ENCODE data around the gene CALB2.
"Not testable (repeated sequence)": the region's sequence is repeated elsewhere in the genome, so short reads cannot be mapped to it uniquely, and the experiment has no call there.

Gene CALB2, protein sequence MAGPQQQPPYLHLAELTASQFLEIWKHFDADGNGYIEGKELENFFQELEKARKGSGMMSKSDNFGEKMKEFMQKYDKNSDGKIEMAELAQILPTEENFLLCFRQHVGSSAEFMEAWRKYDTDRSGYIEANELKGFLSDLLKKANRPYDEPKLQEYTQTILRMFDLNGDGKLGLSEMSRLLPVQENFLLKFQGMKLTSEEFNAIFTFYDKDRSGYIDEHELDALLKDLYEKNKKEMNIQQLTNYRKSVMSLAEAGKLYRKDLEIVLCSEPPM

DNA sequence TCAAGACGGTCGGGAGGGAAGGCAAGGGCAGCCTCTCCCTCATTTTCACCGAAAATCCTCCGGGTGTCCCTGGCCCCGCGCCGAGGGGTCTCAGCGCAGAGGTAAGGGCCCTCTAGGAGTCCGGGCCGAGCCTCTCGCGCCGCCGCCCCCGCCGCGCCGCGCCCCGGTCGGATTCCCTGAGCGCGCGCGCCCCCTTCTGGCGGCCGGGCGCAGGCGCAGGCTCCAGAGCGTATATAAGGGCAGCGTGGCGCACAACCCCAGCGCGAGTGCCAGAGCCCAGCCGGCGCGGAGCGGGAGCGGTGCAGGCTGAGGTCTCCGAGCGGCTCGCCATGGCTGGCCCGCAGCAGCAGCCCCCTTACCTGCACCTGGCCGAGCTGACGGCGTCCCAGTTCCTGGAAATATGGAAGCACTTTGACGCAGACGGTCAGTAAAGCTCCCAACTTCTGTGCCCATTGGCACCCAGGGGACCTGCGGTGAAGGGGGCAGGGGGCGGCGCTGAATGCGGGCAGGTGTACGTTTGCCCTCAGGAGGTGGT lies at the start of gene CALB2:
Gene CALB2, plus strand, starts transcription at position 260 of the 535 bp plus-strand sequence. Its CDS starts 70 bp downstream, at position 330.
- peak; percentile 34 for DNase-seq (ENCODE audit: low read depth)

DNA sequence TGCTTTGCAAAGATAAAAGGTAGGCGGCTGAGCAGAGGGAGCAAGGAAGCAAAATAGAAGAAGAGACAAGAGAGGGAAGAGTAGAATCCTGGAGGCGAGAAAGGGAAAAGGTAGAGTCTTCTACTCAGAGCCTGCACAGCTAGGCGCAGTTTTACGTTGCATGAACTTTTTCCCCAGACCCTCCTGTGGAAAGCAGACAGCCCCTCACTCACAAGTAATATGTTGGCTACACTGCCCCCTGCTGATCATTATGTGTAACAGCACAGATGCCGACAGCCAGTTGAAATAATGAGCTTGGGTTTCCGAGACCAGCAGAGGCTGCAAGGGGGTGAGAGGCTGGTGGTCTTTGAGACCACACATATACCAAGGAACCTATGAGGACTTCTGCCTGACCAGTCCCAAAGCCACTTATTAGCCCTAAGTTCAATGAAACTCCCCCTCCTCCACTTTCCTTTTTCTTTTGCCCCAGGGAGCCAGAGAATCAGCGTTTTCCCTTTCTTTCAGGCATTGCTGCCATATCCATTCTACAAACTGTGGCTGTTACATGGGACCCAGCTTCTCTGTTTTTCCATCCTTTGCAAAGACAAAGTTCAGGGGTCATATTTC lies 46.9 kb upstream of the CALB2 start:
- no peak for DNase-seq (ENCODE audit: low read depth)

DNA sequence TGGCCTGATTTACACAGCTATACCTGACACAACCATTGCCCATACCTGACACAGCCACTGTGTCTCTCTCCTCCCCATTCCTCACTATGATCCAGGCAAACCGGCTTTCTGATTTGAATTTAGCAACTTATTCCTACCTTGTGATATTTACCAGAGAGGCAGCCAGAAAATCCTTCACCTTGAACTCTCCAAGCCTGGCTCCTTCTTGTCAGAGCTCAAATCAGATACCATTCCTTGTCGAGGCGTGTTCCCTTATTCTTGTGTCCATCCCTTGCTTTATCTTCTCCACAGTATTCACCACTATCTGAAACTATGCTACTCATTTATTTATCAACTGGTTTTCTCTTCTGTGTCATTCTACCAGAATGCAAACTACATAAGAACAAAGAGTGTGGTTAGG lies 44.9 kb upstream of the CALB2 start:
- not testable (repeated sequence) for DNase-seq (ENCODE audit: low read depth)

DNA sequence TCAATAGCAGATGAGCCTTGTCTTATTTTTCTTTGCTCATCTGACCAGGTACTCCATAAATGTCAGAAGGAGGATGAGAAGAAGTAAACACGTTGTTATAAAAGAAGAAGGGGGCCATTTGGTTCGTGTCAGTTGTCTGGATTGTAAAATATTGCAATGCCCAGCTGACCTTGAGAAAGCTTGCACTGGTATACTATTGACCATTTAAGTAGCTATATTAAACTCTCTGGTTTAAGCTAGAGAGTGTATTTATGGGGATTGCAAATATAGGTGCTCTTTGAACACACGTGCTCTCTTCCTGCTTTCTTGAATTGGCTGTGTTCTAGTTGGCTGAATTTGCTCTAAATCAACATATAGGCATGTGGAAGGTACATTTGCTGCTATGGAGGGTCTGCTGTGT lies 43.3 kb upstream of the CALB2 start:
- DNase-seq (ENCODE audit: low read depth), result no peak

DNA sequence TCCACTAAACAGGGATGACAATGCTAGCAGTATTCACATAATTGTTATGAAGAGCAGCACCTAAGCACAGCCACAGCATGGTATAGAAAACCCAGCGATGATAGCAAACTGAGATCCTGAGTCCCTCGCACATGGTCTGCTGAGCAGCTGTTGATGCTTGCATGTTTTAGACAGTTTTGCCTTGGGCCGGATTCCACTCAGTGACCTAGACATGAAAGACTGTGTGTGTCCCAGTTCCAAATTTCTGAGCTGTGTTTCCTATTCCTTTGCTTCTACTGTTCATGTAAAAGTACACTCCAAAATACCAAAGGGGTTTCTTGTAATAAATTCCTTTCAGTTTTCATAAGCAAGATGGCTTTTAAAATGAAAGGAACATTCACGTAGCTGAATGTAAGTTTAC lies 38.5 kb upstream of the CALB2 start:
- no peak for DNase-seq (ENCODE audit: low read depth)

DNA sequence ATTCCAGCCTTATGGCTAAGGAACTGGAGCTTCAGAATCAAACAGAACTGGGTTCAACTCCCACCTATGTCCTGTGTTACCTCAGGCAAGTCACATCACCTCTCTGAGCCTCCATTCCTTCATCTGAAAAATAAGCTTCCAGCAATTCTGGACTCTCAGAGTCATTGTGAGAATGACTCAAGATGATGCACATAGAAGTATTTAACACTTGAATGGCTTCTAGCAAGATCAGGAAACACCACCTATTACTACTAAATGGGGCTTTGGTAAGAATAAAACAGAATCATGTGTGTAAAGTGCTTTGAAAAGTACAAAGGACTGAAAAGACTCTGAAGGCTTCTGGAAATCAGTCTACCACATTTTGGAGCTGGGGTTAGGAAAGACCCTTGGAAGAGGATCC lies 30.8 kb upstream of the CALB2 start:
- DNase-seq (ENCODE audit: low read depth), result no peak

DNA sequence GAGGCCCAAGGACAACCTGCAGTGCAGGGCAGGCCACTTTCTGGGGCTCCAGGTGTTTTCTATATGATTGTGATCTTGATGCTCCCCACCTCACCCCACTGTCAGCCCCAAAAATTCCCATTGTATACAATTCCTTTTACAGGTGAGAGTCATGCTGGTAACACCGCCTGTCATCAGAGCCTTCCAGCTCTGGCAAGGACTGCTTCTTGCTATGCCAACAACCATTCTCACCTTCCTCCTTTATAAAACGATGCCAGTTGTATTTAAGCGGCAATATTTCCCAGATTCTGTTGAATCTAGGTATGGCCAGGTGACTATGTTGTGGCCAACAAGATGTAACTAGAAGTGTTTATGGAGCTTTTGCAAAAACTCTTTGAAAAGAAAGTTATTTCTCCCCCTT lies 30.4 kb upstream of the CALB2 start:
- no peak for DNase-seq (ENCODE audit: low read depth)

DNA sequence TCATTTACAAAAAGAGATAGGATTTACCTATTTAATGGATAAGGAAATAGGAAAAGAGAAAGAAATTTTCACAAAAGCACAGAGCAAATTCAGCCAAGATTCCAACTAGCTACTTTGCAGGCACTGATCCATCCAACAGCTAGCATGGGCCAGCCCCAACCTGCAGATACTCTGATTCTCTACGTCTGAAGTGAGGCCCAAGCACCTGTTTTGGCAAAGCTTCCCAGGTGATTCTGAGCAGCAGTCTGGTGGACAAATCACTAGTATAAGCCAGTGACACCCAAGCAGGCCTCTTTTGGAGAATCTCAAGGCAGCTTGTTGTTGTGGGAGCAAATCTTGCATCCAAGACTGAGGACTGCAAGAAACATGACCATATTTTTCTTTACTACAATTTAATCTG lies 20.9 kb upstream of the CALB2 start:
- DNase-seq (ENCODE audit: low read depth), result no peak

DNA sequence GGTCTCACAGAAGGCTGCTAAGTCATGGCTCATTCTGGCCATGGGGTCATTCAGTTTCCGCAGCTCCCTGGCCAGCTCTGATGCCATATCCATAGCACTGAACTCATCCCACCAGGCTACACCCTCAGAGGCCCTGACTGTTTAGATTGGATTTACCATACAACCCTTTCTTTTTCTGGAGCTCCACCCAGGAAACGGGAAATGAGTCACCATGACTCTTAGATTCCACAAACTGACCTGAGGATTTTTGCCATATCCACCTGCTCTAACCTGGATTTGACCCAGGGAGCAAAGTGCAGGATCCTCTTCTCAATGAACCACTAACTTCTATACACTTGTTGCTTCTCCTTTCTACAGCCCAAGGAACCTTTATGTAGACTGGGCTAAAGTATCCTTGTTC lies 20.3 kb upstream of the CALB2 start:
- DNase-seq (ENCODE audit: low read depth), result no peak

DNA sequence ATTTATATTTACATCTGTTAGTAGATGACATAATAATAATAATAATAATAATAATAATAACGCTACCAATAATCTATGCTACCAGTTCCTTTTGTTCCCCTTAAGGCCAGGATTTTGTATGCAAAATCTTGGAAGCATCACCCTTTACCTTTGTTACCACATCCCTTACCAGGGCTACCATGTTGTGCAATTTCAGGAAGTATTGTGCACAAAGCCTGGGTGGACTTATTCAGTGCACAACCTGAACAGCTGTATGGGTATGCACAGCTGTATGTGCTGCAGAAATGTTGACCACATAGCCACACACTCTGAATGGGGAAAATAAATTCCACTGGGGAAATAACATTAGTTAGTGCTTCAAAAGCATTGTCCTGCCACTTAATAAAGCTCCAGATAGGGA lies 19.9 kb upstream of the CALB2 start:
- no peak for DNase-seq (ENCODE audit: low read depth)

DNA sequence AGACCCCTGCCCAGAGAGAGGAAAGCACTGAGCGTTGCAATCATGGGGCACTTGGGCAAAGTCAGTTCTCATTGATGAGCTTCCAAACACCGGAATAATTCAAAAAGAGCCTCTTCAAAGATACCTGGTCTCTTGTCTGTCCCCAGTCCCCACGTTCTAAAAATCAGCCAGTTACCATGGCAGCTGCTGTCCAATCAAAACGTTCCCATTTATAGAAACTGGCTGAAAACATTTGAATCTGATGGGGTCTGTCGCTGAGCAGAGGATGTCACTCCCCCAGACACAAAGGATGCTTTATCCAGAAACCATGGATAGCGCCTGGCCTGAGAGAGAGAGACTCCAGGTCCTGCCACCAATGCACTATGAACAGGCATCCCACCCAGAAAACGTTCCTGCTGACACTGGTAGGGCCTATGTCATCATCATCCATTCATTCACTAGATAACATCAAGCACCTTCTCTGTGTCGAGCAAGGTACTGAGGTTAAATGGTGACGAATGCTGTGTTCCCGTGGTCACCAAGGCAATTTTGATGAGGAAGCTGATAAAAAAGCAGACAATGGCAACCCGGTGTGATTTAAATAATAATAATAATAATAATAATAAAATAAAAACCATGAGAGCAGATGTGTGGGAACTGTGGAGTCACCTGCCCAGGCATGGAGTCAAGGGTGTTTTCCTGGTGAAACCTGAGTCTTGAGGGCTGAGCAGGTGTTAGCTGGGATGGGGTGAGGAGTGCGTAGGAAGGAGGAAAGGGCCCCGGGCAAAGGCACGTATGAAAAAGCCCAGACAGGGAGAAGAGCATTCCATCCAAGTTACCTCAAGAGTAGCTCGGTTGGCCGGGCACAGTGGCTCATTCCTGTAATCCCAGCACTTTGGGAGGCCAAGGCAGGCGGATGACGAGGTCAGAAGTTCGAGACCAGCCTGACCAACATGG lies 19.0 kb upstream of the CALB2 start:
- DNase-seq (ENCODE audit: low read depth), result no peak

DNA sequence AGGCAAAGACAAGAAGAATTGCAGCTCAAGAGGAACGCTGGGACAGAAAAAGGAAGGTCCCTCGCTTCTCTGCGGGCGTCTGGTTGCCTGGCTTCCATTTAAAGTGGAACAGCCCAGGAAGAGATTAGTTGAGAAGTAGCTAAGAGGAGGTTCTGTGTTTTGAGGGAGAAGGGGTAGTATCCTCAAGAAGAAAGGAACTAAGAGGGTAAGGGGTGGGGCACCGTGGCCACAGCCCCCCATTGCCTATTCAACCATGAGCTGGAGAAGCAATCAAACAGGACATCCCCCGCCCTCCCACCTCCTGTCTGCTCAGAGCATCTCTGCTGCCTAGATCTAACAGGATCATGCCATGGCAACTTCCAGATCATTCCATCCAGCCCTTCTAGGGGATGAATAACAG lies 18.1 kb upstream of the CALB2 start:
- no peak for DNase-seq (ENCODE audit: low read depth)

DNA sequence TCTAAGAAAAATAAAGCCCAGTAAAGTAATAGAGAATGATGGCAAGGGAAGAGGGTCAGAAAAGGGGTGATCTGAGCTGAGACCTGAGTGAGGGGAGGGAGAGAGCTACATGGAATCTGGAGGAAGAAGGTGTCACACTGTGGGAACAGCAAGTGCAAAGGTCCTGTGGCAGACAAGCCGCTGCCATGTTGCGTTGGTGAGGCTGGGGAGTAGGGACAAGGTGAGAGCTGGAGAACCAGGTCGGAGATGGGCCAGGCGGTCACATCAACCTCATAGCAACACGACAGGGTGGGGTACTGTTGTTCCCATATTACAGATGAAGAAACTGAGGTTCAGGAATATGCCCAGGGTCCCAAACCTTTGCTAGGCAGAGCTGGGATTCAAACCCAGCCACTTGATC lies 16.6 kb upstream of the CALB2 start:
- DNase-seq (ENCODE audit: low read depth), result no peak

DNA sequence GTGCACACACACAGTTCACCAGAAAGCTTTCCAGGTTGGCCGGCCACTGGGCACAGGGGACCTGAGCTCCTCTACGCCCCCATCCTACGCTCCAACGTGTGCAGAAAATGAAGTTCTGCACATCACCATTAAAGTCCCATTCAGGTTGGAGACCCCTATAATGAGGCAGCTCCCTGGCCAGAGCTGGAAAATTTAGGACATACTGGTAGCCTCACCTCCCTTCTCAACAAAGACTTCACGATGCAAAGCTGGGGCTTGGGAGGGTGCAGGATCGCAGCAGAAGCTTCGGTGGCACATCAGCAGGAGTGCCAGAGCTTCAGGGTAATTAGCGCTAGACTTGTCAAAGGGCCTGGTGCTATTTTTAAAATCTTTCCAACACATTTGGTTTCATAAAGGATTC lies 15.4 kb upstream of the CALB2 start:
- DNase-seq (ENCODE audit: low read depth), result no peak

DNA sequence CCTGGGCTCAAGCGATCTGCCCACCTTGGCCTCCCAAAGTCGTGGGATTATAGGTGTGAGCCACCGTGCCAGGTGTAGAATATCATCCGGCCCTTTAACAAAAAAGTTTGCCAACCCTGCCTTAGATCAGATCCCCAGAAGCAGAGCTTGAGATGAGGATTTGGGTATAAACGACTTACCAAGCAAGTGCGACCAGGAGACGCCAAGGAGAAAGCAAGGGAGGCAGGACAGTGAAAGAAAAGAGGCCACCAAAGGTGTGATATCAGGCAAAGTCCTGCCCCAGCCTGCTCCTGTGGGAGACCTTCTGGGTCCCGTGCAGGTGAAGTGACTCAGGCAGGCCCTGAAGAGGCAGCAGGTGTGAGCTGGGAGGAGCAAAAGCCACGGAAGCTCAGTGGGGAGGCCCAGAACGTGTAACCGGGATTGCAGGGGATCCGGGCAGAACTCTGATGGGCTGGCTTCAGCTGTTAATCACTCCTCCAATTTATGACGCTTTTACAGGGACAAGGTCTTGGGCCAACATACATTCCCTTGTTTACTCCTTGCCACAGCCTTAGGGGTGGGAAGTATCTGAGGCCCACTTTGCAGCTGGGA lies 14.1 kb upstream of the CALB2 start:
- no peak for DNase-seq (ENCODE audit: low read depth)

DNA sequence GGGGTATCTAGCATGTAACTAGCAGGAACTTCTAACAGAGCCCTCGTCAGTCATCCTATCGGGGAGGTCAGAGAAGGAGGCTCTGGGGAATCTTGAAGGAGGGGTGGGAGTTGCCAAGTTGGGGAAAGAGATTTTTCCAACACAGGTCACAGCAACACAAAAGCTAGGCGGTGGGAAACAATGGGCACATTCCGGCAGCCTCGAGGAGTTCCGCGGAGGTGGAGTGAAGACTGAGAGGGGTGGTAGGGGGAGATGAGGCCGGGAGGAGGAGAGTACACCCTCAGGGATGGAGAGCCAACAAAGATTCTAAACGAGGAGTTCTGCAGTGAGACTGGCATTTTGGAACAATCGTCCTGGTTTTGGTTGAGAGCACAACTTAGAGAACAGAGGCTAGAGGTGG lies 13.5 kb upstream of the CALB2 start:
- no peak for DNase-seq (ENCODE audit: low read depth)

DNA sequence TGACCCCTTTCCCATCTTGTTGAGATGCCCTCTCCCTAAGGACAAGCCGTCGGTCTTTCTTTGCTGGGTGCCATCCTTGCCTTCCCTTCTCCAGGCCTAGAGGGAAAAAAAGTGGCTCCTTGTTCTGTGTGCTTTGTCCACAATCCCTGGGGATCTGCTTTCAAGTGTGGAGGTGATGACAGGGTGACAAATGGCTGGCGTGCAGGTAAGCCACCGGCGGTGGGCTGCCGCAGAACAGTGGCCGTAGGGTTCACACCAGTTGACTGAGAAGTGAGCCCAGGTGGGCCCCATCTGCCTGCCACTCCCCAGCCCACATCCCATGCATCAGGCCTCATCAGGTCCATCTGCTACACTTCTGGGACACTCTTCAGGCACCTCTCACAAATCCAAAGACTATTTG lies 11.4 kb upstream of the CALB2 start:
- DNase-seq (ENCODE audit: low read depth), result no peak

DNA sequence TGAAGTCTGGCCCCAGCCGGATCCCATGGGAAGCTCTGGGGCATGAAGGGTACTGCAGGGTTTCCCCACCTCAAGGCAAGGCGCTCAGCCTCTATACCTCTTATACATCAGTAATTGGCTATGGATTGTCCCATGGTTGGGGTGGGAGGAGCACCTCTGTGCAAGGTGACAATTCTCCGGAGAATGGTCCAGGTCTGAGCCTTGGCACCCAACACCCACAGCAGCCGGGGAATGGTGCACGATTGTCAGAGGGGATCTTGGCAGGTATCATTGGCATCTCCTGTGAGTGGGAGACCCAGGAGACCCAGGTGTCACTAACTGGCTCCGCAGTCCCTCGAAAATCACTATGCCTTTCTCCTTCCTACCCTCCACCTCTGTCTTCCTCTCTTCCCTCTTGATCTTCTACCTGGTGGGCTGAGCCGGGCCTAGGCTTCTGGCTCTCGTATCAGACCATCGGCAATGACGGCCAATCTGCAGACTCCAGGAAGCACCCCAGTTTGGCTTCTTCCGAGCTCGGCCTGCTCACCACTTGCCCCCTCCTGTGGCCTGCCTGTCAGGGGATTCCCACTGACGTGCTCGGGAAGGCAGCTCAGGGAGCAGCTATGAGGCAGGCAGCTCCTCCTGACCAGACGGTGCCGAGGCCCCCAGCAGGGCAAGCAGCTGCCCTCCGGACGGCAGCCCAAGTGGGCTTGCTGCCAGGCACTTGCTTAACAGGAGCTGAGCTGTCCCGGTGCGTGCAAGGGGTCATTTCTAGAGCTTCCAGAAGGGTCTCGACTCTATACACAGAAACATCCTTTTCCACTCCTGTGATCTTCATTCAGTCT lies 10.0 kb upstream of the CALB2 start:
- no peak for DNase-seq (ENCODE audit: low read depth)

DNA sequence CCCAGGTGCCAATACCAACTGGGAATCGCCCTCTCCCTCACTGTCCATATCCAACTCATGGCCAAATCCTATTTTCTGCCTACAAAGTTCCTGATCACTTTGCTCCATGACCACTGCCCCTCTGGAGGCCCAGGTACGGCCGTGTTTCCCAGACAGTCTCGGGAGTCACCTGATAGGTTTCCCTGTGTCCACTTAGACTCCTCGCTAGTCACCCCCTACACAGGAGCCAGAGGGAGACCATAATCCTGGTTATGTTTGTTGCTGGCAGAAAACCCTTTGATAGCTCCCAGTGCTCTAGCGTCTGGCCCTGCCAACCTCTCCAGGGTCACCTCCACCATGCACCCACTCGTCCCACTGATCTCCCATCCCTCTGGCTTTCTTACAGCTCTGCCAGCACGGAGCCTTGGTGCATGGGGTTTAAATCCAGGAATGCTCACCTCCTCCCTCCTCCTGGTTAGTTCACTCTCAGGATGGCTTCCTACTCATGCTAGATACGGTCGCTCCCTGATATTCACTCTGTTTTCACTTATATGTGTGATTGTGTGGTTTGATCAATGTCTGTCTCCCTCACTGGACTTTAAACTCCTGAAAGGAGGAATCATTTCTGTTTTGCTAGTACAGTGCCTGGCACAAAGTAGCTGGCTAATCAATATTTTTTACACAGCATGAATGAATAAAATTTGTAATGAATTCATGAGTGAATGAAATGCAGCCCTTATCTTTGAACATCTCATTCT lies 7.5 kb upstream of the CALB2 start:
- DNase-seq (ENCODE audit: low read depth), result no peak

DNA sequence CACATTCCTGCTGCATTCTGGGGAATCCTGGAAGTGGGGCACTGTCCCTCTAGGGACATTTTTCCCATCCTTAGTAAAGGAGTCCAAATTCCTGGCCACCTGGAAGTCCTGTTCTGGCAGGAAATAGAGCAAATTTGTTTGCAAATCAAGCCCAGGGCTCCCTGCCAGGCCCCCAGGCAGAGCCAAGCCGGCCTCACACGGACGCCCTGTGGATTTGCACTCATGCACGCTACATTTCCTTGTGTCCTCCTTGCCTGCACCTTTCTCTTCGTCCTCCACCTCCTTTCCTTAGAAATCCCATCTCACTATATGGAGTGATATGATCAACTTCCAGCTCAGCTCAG lies 7.0 kb upstream of the CALB2 start:
- no peak for DNase-seq (ENCODE audit: low read depth)

DNA sequence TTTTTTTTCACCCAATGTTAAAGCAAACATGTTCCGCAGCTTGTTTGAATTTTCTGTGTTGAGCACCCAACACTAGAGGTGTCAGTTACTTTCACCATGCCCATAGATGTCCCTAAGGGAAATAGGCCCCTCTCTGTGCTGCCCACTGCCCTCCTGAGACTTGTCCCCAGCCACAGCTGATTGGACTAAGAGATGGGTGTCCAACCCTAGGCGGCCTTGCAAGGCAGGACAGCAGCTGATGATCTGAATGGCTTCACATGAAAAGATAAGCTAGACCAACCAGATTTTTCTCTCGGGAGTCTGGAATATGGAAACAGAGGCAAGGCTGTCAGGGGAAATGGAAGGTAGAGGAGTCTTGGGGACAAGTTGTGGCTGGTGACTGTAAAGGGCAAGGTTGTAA lies 6.1 kb upstream of the CALB2 start:
- no peak for DNase-seq (ENCODE audit: low read depth)
